ENCODE results near the gene DLG2.

DNA sequence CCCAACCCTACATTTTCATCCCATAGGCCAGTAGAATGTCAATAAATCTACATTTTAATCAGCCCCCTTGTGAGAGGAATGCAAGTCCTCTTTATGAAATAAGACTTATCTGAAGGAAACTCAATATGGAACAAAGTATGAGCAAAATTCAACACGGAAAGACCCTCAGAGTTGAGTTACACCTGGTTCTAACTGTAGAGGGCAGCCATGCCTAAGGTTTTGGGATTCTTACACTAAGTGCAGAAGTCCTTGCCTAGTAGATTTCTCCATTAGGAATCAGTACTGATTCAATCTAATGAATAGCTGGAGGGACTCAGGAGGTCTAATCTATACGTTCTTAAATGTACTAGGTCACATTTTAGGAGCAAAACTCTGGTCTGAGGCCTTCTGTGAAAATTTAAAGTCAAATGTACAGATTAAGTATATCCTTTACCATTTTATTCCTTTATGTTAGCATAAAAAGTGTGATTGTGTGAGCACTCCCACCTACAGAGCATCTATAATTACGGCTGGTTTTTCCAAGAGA is 904.5 kb downstream of the DLG2 start:
- TF ChIP-seq, protein P1, sequence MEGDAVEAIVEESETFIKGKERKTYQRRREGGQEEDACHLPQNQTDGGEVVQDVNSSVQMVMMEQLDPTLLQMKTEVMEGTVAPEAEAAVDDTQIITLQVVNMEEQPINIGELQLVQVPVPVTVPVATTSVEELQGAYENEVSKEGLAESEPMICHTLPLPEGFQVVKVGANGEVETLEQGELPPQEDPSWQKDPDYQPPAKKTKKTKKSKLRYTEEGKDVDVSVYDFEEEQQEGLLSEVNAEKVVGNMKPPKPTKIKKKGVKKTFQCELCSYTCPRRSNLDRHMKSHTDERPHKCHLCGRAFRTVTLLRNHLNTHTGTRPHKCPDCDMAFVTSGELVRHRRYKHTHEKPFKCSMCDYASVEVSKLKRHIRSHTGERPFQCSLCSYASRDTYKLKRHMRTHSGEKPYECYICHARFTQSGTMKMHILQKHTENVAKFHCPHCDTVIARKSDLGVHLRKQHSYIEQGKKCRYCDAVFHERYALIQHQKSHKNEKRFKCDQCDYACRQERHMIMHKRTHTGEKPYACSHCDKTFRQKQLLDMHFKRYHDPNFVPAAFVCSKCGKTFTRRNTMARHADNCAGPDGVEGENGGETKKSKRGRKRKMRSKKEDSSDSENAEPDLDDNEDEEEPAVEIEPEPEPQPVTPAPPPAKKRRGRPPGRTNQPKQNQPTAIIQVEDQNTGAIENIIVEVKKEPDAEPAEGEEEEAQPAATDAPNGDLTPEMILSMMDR (conservative IDR thresholded peaks at IDR 0.05 in 1 of 2, IDR thresholded peaks at IDR 0.05 in 1 of 2; ENCODE audit: extremely low read depth in 1 of 2, insufficient read depth in 1 of 2, low read depth in 1 of 2, low read length in 2 of 2), result no peak
- TF ChIP-seq EZH2 (IDR thresholded peaks at IDR 0.05; ENCODE audit: borderline replicate concordance, low read length), result no peak
